Kidney glomerular epithelial cell (primary cell): ENCODE results near the gene RAB11FIP3.

ENCODE experiments used
- DNase-seq: peaks from one replicate; lab custom pipeline; 2025; lab: John Stamatoyannopoulos, UW

RAB11FIP3 gene

DNA sequence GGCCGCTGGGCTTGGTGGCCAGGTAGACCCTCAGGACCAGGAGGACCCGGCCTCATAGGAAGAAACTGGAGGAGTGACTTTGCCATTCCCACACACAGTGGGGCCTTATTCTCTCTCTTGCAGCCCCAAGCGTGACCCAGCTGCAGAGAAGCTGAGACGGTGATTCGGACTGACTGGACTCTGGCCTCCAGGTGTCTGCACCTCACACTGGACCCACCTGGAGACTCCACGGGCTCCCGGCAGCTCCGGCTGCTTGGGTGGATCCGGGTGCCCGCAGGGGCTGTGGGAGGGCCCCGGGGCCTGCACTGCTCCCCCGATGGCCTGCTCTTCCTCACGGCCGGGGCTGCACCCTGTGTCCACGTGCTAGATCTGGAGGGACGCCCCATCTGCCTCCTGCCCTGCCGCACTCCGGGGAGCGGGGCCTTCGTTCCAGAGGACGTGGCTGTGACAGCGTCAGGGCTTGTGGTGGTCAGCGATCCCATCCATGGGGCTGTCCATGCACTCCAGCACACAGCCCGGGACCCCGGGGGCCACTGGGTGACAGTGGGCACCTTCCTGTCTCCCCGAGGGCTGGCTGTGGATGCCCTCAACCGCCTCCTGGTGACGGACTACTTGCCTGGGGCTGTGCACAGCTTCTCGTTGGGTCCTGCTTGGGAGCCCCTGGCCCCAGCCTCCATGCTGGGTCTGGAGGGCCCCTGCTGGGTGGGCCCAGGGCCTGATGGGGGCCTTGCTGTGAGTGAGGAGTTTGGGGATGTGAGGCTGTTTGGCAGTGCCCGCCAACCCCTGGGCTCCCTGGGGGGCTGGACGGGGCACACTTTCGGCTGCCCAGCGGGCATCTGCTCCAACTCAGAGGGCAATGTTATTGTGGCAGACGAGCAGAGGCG, 142.2 kb downstream of the RAB11FIP3 start:
- DNase-seq, result no peak

GRCh38 chr16:568401-569258, 143.2 kb downstream of the RAB11FIP3 start:
- DNase-seq, result no peak

DNA sequence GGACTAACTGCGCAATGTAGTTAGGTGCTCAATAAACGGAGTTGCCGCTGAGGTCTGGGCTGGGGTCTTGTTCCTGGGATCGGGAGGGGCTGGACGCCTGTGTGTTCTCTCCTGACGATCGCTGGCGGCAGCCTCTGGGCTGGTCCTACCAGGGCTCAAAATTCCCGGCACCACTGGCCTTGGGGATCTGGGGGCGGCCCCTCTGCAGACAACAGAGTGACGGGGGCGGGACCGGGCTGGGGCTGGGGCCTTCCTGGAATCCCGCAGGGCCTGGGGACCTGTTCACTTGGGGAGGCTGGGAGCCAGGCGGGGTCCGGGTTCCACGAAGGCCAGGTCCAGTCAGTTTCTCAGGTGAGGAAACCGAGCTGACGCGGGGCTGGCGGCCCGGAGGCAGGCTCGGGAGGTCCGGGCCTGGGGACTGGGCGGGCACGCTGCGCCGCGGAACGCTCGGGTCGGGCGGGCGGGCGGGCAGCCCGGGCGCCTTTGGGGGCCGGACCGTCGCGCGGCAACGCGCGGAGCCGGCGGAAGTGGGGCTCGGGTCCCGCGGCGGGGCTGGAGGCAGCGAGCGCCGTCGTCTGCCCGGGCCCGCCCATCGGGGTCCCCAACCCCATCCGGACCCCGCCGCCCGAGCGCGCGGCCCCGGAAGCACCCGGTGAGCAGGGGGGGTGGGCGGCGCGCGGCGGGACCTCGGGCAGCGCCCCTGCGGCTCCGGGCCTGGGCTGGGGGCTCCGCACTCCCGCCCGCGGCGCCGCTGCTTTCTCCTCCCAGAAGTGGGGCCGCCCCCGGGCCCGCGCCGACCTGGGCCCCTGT, 144.2 kb downstream of the RAB11FIP3 start, which contains the start of gene PIGQ:
Gene PIGQ (plus strand): TSS at position 524 of the 810 bp plus-strand sequence. CDS start 4,107 bp downstream, outside the sequence.
- DNase-seq, result no peak
